ENCODE data around the gene ITK.

Gene ITK

GRCh38 chr5:157197086-157197485 lies 16.4 kb downstream of the ITK start:
- no peak overlapping the region for H3K4me3 ChIP-seq (ENCODE audit: low read depth, low read length)
- DNase-seq (ENCODE audit: low read depth) = no peak
- TF ChIP-seq MAX (IDR thresholded peaks at IDR 0.05; ENCODE audit: low read depth, low read length) = no peak
- no peak for TF ChIP-seq POLR2A (IDR thresholded peaks at IDR 0.05; ENCODE audit: extremely low read depth, insufficient read length)
- TF ChIP-seq MYC (IDR thresholded peaks at IDR 0.05; ENCODE audit: low read depth, low read length) = no peak
- no peak for TF ChIP-seq CTCF (IDR thresholded peaks at IDR 0.05; ENCODE audit: low read depth, low read length)

GRCh38 chr5:157198277-157198986 lies 17.8 kb downstream of the ITK start:
- no peak overlapping the region for H3K4me3 ChIP-seq (ENCODE audit: low read depth, low read length)
- DNase-seq (ENCODE audit: low read depth) = no peak
- TF ChIP-seq MAX (IDR thresholded peaks at IDR 0.05; ENCODE audit: low read depth, low read length) (no peak), POLR2A (IDR thresholded peaks at IDR 0.05; ENCODE audit: extremely low read depth, insufficient read length) (no peak), CTCF (IDR thresholded peaks at IDR 0.05; ENCODE audit: low read depth, low read length) (no peak), MYC (IDR thresholded peaks at IDR 0.05; ENCODE audit: low read depth, low read length) (no peak)

GRCh38 chr5:157201857-157202256 lies 21.2 kb downstream of the ITK start:
- TF ChIP-seq CTCF (IDR thresholded peaks at IDR 0.05; ENCODE audit: low read depth, low read length) = no peak
- no peak for TF ChIP-seq MYC (IDR thresholded peaks at IDR 0.05; ENCODE audit: low read depth, low read length)
- no peak for TF ChIP-seq POLR2A (IDR thresholded peaks at IDR 0.05; ENCODE audit: extremely low read depth, insufficient read length)
- TF ChIP-seq MAX (IDR thresholded peaks at IDR 0.05; ENCODE audit: low read depth, low read length) = no peak
- no peak for DNase-seq (ENCODE audit: low read depth)
- H3K4me3 ChIP-seq (ENCODE audit: low read depth, low read length) = no peak overlapping the region

- DNase-seq (ENCODE audit: low read depth) = no peak
- TF ChIP-seq MYC (IDR thresholded peaks at IDR 0.05; ENCODE audit: low read depth, low read length) (no peak), MAX (IDR thresholded peaks at IDR 0.05; ENCODE audit: low read depth, low read length) (no peak), POLR2A (IDR thresholded peaks at IDR 0.05; ENCODE audit: extremely low read depth, insufficient read length) (no peak), CTCF (IDR thresholded peaks at IDR 0.05; ENCODE audit: low read depth, low read length) (no peak)
- H3K4me3 ChIP-seq (ENCODE audit: low read depth, low read length) = no peak overlapping the region
Observed at GRCh38 chr5:157203417-157203816, 22.8 kb downstream of the ITK start.

GRCh38 chr5:157204765-157205164 lies 24.1 kb downstream of the ITK start:
- no peak overlapping the region for H3K4me3 ChIP-seq (ENCODE audit: low read depth, low read length)
- DNase-seq (ENCODE audit: low read depth) = peak; percentile 31
- TF ChIP-seq MAX (IDR thresholded peaks at IDR 0.05; ENCODE audit: low read depth, low read length) (no peak), MYC (IDR thresholded peaks at IDR 0.05; ENCODE audit: low read depth, low read length) (no peak), CTCF (IDR thresholded peaks at IDR 0.05; ENCODE audit: low read depth, low read length) (no peak), POLR2A (IDR thresholded peaks at IDR 0.05; ENCODE audit: extremely low read depth, insufficient read length) (no peak)
